DND-41 (cell line): ENCODE data around the gene SALL4.

Source experiments
- CTCF ChIP-seq: IDR thresholded peaks from 2 replicates; pipeline ENCODE4 v1.5.1; 2012; ENCODE audit warnings: borderline replicate concordance, low read length, moderate library complexity, mild to moderate bottlenecking; ENCODE audit not compliant: poor library complexity, severe bottlenecking; ENCODE audit errors: extremely low read depth
- EZH2 ChIP-seq: IDR thresholded peaks from 3 replicates; pipeline ENCODE4 v1.6.1; 2012; ENCODE audit warnings: borderline replicate concordance, low read depth, mild to moderate bottlenecking, moderate library complexity, low read length, inconsistent platforms; ENCODE audit not compliant: severe bottlenecking

GRCh38 chr20:51800872-51801121, 1.5 kb downstream of the SALL4 start:
- TF ChIP-seq CTCF (no peak), EZH2 (no peak)
